ENCODE measurements around the gene KLRK1.

Gene KLRK1

DNA sequence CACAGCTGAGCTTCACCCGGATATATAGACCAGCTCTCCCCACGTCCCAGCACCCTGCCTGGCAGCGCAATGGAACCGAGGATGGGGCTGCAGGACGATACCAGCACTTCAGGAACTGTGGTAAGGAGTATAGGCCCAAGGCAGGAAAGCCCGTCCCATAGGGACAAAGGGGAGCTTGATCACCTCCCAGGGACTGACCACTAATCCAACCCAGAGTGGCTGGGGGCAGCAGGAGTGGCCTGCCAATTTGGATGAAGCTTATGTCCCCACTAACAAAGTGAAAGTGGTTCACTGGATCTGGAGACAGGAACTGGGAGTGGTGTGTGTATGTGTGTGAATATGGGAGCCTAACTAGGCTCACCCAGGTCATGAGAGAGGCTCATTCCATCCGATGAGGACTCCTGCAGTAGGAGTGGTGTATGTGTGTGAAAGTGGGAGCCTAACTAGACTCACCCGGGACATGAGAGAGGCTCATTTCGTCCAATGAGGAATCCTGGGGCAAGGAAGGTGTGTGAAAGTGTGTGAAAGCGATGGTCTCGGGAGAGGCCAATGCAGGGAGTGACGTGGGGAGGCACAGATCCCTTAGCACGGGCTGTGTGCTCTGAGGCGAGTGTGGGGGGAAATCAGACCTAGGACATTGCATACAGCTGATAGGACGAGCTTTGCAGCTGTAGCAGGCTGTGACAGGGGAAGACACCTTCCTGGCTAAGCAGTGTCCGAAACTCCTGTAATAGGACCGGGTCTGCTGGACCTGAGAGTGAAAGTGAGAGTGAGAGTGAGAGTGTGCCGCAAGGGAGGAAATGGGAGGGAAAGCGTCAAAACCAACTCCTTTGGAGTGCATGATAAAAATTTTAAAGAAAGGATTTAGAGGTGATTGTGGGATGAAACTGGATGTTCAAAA is 25.7 kb downstream of the KLRK1 start:
- DNase-seq (ENCODE audit: extremely low spot score) = peak; percentile 65
- POLR2A ChIA-PET = no interaction called here
- no peak for TF ChIP-seq CTCF (IDR thresholded peaks at IDR 0.05; ENCODE audit: control extremely low read depth, extremely low read depth, low read depth, missing control alignments)
- CTCF ChIA-PET = interaction anchor here (1.0 to 2.9 kb wide), 2 partner anchors 128 to 198 kb away, joined by 3 to 6 read pairs; no protein-coding TSS in a partner anchor

- no peak for TF ChIP-seq CTCF (IDR thresholded peaks at IDR 0.05; ENCODE audit: control extremely low read depth, extremely low read depth, low read depth, missing control alignments)
- POLR2A ChIA-PET = no interaction called here
- DNase-seq (ENCODE audit: extremely low spot score) = no peak
- CTCF ChIA-PET = interaction anchor here (2.9 kb wide), 1 partner anchor 128 kb away, joined by 6 read pairs; no protein-coding TSS in a partner anchor
Observed at GRCh38 chr12:10363658-10363913, 26.3 kb downstream of the KLRK1 start.

DNA sequence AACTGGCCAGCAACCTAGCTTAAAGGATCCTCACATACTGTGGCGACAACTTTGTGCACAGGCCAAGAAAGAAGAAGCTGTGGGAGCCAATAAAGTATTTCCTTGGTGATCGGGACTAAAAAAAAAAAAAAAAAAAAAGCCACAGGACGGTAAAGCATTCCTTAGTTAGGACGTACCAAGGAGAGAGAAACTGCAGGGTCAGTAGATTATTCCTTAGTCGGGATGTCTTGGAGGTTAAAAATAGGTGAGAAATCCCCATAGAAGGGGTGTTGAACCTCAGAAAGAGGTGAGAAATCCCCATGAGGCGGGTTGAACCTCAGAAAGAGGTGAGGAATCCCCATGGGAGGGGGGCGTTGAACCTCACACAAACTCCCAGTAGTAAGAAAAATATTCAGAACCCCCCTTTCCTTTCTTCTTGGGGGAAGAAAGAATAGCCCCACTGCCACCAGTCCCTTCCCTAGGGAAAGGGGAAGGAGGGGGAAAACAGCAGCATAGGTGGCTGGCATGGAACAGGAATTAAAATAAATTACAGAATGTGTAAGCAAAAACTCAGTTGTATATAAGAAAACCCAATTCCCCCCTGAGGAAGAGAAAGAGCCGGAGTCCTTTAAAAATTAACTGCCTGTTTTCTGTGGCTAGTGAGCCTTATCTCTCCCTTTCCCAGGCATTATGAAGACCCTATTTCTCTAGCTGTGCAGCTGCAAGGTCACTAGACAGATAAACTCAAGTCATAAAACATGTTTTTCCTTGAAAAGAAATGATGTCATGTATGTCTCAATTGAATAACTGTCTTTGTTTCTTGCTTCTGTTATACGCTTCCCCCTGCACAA is 26.8 kb downstream of the KLRK1 start:
- no peak for DNase-seq (ENCODE audit: extremely low spot score)
- CTCF ChIA-PET = interaction anchor here (2.9 kb wide), 1 partner anchor 127 kb away, joined by 6 read pairs; no protein-coding TSS in a partner anchor
- no peak for TF ChIP-seq CTCF (IDR thresholded peaks at IDR 0.05; ENCODE audit: control extremely low read depth, extremely low read depth, low read depth, missing control alignments)
- POLR2A ChIA-PET = no interaction called here

- no peak for DNase-seq (ENCODE audit: extremely low spot score)
Observed at GRCh38 chr12:10362325-10362724, 27.5 kb downstream of the KLRK1 start.

DNA sequence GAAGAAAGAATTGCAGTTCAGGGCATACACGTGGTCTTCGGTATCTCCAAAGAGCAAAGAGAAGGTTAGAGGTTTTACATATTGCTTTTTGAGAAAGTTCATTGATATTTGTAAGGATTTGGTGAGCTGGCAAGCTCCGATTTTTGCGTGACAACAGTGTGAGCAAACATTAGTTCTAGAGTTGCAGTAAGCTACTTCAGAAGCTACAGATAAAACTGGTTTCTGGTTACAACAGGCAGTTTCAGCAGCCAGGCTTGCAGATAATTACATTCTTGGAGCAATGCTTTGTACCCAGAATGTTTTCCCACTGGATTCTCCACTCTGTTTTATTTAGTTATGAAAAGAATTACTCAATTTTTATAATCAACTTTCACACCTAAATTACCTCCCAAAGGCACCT is 28.2 kb downstream of the KLRK1 start:
- ChIA-PET POLR2A (no interaction called here), CTCF (no interaction called here)
- no peak for DNase-seq (ENCODE audit: extremely low spot score)
- no peak for TF ChIP-seq CTCF (IDR thresholded peaks at IDR 0.05; ENCODE audit: control extremely low read depth, extremely low read depth, low read depth, missing control alignments)

More at GRCh38 chr12:10362325-10362724, 27.5 kb downstream of the KLRK1 start:
- ChIA-PET POLR2A (no interaction called here), CTCF (no interaction called here)
- TF ChIP-seq CTCF (IDR thresholded peaks at IDR 0.05; ENCODE audit: control extremely low read depth, extremely low read depth, low read depth, missing control alignments) = no peak

GRCh38 chr12:10361084-10361483 is 28.8 kb downstream of the KLRK1 start:
- POLR2A ChIA-PET = no interaction called here
- DNase-seq (ENCODE audit: extremely low spot score) = no peak
- CTCF ChIA-PET = no interaction called here
- TF ChIP-seq CTCF (IDR thresholded peaks at IDR 0.05; ENCODE audit: control extremely low read depth, extremely low read depth, low read depth, missing control alignments) = no peak

All from GM10248 (cell line).